GM18870 (cell line): ENCODE measurements around the gene ANKS1B.
"Not testable (repeated sequence)": the region's sequence is repeated elsewhere in the genome, so short reads cannot be mapped to it uniquely, and the experiment has no call there.

Experiments
- ATAC-seq: cut with Tn5 transposase; IDR thresholded peaks from one replicate; pipeline ENCODE4 v1.9.1; 2021; ENCODE audit warnings: moderate library complexity; ENCODE audit not compliant: unreplicated experiment

The ANKS1B gene

GRCh38 chr12:98852181-98852580 lies 1132.6 kb downstream of the ANKS1B start:
- no peak for ATAC-seq

DNA sequence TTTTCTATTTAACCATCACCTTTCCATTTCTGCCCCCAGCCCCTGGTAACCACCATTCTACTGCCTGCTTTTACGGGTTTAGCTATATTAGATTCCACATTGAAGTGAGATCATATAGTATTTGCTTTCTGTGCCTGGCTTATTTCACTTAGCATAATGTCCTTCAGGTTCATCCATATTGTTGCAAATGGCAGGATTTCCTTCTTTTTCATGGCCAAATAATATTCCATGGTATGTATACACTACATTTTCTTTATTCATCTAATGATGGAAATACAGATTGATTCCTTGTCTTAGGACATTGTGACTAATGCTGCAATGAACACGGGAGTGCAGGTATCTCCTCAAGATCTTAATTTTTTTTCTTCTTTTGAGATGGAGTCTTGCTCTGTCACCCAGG lies 1137.5 kb downstream of the ANKS1B start:
- ATAC-seq, result no peak

- no peak for ATAC-seq
Measured at GRCh38 chr12:98845957-98846356, 1138.8 kb downstream of the ANKS1B start.

DNA sequence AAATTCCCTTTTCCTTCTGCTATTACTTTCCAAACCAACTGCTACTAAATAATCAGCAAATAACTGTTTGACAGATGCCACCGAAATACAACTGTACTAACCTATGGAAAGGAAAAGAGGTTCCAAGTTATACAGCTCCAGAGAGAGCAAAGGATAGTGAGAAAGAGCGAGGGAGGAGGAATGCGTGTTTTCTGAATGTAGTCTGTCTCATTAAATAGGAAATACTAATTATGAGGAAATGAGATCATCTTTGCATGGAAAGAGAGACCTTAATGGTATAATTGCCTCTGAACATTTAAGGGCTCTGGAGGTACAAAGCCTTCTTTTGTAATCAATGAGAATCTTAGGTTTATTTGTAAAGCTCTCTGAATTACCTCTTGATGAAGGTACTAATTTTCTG lies 1144.4 kb downstream of the ANKS1B start:
- no peak for ATAC-seq

DNA sequence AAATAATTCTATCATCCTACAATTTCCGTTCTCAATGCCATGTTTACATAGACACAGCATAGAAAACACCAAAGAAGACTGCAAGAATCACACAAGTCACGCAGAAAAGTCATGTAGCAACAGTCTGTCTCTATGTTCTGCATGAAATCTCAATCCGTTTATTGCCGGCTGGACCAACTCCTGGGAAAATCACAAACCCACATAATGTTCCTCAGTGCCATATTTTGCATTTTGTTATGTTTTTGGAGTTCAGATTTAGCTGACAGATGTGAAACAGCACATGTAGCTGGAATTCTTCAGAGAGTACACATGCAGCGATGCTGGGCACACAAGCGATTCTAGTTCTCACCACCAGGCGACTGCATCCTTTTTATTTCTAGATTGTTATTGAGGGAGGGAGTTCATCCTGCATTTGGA lies 1146.5 kb downstream of the ANKS1B start:
- ATAC-seq, result no peak

DNA sequence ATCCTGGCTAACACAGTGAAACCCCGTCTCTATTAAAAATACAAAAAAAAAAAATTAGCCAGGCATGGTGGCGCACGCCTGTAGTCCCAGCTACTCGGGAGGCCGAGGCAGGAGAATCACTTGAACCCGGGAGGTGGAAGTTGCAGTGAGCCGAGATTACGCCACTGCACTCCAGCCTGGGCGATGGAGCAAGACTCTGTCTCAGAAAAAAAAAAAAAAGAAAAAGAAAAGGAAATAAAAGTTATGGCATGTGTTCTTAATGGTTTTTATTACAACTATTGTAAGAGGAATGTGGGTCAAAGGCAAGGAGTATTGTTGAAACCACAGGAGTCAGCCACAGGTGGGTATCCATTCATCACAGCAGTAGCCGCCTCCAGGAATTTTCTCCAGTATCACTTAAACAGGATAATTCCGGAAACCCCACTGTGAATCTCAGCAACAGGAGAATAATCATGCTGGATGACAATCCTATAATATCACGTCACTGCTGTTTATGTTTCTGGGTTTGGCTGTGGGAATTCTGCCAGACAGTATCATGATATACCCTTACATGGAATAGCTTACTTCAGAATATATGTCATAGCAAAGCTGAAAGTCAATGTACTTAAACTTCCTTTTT lies 1147.5 kb downstream of the ANKS1B start:
- not testable (repeated sequence) for ATAC-seq

GRCh38 chr12:98830657-98831056 lies 1154.1 kb downstream of the ANKS1B start:
- ATAC-seq, result no peak

DNA sequence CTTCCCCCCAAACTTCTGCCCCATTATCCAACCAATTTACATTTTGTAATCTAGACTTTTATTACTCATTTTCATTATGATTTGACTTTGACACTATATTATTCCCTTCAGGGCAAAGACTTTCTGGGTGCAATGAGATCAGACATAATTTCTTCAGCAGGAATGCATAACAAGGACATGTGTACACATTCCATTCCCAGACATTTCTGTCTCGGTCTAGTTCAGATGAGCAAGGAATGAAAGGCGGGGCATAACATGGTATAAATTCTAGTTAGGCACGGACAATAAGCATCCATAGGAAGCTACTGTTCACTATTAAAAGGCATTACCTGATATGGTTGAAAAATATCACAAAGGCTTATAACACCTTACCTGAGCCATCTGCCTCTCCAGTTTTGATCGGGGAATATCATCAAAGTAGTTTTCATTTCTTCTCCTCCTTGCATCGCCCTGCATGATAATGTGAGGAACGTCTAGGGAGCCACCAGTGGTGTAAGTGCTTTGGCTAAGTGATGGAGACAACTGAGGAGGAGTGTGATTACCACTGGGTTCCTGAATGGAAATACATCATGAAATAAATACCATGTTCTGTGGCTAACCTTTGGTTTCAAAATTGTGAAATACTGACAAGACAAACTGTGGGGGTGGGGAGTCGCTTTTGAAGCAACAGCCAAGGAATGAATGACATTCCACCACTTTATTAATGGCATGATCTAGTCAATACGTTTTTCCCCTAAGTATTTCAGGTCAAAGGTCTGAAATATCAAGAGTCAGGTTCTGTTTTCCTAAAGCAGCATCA lies 1155.7 kb downstream of the ANKS1B start:
- no peak for ATAC-seq

DNA sequence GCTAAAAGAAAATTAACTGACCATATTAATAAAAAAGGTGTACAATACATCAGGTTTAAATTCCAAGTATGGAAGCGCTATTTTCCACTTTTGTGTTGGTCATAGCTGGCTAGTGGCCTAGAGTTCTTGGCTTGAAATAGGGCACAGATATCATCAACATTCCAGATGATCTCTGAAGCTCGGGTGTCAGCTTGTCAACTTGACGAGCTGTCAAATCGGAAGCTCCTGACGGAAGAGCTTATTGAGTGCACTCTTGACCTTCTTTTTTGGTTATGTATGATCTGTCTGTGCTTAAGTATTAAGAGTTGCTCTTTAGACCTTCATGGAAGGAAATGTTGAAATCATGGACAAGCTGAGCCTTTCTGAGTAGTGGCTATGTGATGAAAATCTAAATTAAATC lies 1161.7 kb downstream of the ANKS1B start:
- ATAC-seq, result no peak

- no peak for ATAC-seq
Measured at GRCh38 chr12:98821866-98822265, 1162.9 kb downstream of the ANKS1B start.

- ATAC-seq, result no peak
Measured at GRCh38 chr12:98821232-98821631, 1163.5 kb downstream of the ANKS1B start.

DNA sequence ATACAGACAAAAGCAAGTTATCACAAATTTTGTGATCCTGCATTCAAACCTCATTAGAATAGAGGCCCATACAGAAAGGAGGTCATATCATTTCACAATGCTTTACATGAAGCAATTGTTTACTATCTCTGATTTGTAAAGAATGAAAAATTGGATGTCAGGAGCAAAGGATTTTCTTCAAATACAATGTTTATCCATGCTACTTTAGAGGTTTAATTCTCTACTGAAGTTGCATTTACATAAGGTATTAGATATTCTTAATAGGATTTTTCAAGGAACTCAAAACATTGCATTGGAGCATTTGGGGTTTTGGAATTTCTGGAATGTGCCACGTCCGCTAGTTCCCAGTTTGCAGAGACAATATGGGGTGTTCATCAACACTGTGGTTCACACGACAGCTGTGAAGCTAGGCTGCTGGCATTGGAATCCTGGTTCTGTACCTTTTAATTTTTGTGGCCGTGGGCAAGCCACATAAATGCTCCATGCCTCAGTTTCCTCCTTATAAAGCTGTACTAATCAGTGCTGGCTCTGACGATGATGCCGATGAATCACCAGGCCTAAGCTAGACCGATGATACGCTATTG lies 1164.8 kb downstream of the ANKS1B start:
- ATAC-seq, result no peak

DNA sequence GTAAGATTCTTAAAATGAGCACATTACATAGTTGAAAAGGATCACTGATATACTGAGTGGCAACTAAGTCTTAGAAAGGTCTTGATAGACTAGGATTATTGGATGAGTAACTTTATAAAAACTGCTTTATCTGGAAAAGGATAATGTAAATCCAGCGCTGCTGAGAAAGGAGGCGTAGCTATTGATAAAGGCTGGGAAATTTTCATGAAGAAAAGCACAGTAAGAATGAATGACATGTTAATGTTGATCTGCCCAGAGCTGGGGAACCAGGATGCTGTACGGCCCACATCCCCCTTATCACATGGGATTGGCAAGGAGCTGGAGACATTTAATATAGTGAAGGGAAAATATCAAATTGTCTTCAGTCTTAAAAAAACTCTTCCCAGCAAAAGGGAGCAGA lies 1165.7 kb downstream of the ANKS1B start:
- no peak for ATAC-seq

DNA sequence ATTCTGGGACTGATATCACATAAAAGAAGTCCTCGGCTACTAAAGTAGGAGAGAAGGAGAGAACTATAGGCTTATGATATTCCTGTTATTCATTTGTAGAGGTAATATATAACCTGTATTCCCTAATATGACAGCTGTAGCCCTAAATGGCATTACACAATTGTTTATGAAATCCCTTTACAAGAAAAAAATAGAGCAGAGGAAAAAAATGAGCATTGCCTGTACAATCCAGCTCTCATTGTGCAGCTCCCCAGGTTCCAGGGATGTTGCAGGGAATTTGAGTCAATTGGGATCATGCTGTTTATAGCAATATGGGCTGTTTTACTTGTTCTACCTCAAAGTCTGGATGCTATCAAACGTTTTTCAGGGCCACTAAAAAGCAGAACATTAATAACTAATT lies 1166.5 kb downstream of the ANKS1B start:
- ATAC-seq, result no peak

GRCh38 chr12:98817742-98818141 lies 1167.0 kb downstream of the ANKS1B start:
- ATAC-seq, result no peak

DNA sequence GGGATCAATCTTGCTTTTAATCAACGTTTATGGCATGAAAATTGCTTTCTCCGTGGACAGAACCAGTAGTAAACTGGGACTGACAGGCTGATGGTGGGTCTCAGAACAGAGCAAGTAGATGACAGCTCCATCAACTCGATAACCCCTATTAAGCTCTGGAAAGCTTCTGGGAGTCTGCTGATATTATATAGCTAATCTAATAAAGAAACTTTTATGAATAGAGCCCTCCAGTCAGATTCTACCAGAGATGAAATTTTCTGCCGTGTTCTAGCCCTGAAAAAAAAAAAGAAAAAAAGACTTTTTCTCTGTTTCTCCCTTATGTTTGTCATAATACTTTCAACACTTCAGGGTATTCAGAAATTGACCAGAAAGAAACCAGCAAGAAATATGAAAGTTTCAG lies 1168.0 kb downstream of the ANKS1B start:
- ATAC-seq, result no peak

DNA sequence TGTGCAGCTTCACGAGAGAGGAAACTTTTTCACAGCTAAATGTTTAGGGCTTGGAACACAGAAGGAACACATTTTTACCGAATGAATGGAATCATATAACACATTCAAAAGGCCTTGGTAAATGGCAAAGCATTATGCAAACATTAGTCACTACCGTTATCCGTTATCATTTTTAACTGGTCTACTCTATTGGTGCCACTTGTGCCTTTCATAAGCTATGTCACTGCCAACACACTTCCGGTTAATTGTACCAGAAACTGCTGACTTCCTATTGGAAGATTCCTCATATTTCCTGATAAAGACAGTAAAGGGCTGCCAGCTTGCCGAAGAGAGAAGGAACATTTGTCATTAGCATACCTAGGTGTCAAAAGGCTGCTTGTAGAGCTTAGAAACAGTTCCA lies 1170.5 kb downstream of the ANKS1B start:
- ATAC-seq, result no peak

GRCh38 chr12:98812225-98812624 lies 1172.5 kb downstream of the ANKS1B start:
- no peak for ATAC-seq

DNA sequence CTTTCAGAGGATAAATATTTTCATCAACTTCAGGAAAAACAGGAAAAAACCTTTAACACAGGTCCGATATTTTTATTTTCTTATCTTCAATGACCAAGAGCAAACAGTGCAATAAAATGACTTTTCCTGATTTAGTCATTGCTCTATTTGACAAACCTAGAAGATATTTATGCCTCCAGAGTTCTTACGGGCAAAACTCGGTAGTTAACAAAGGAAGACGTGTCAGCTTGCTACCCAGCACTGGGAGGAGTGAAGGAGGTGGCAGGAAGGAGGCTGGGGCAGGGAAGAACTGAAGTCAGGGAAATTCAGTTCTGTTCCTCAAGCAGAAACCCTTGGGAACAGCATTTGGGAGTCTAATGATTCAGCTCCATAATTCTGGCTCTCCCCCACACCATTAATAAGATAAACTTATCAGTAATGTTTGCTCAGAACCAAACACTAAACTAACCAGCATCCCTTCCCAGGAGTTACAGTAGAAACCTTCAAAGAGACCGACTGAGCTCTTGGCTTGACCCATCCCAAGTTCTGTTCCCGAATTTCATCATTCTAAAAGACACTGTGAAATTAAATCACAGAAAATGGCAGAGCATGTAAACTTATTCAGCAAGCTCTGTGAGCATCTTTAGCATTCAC lies 1176.4 kb downstream of the ANKS1B start:
- no peak for ATAC-seq

GRCh38 chr12:98807187-98807586 lies 1177.5 kb downstream of the ANKS1B start:
- ATAC-seq, result no peak

GRCh38 chr12:98803468-98804209 lies 1181.1 kb downstream of the ANKS1B start:
- ATAC-seq, result no peak
